Tibial artery (tissue), 4 donors: ENCODE data around the gene PRLH.
A peak's percentile ranks its signal among the peaks of the same experiment; 100 is the strongest.

ENCODE experiments used
- DNase-seq, 2 donors: peaks; one replicate each; pipeline ENCODE4 v3.0.0-alpha.2; 2019
- H3K27ac ChIP-seq, 2 donors: fragments of 200-600 bp; sonication (generic) in 1 of 2; 1 replicate in 1 of 2; 2 replicates in 1 of 2; pipeline ENCODE4 v1.5.1; 2018 to 2019; ENCODE audit warnings: mild to moderate bottlenecking in 1 of 2
- H3K27me3 ChIP-seq, 2 donors: fragments of 200-600 bp; sonication (generic) in 1 of 2; one replicate each; pipeline versions ENCODE4 v1.5.1 to v1.6.0; 2016 to 2019
- H3K36me3 ChIP-seq, 3 donors: fragments of 200-600 bp; sonication (generic) in 2 of 3; one replicate each; pipeline ENCODE4 v1.5.1; 2016 to 2019; ENCODE audit warnings: mild to moderate bottlenecking in 2 of 3
- H3K4me1 ChIP-seq, 4 donors: fragments of 200-600 bp; sonication (generic) in 2 of 4; 1 replicate in 3 of 4; 2 replicates in 1 of 4; pipeline ENCODE4 v1.5.1; 2016 to 2019
- H3K4me3 ChIP-seq, 2 donors: fragments of 200-600 bp; sonication (generic) in 1 of 2; 1 replicate in 1 of 2; 2 replicates in 1 of 2; pipeline ENCODE4 v1.5.1; 2018 to 2019; ENCODE audit warnings: mild to moderate bottlenecking in 2 of 2
- H3K9me3 ChIP-seq, 3 donors: fragments of 200-600 bp; sonication (generic) in 1 of 3; one replicate each; pipeline ENCODE4 v1.5.1; 2016 to 2019
- CTCF ChIP-seq, 2 experiments: fragments of 200-600 bp in 1 of 2; fragments of 450-650 bp in 1 of 2; IDR thresholded peaks; one replicate each; pipeline ENCODE4 v1.5.1; 2017 to 2019; ENCODE audit warnings: antibody characterized with exemption in 2 of 2, mild to moderate bottlenecking in 1 of 2, moderate library complexity in 1 of 2
- intact Hi-C: fragments of 100-400 bp; cut with DNase I; formaldehyde crosslinking; loops from one replicate; pipeline ENCODE4 v1.15.0; 2023; ENCODE audit warnings: low total_unique reads

Gene PRLH

GRCh38 chr2:237597196-237598145 is 31.1 kb downstream of the PRLH start:
- intact Hi-C loops: no loop called here
- Histone ChIP-seq H3K4me1 (peaks cover 0 to 67% (median 37%) of the 10 kb centered on the region in 4 donors), H3K27ac (peak overlapping the region; percentile 97 to 98), H3K9me3 (no peaks in the 10 kb centered on the region), H3K4me3 (no peak overlapping the region), H3K36me3 (no peaks in the 10 kb centered on the region), H3K27me3 (no peaks in the 10 kb centered on the region)
- DNase-seq: no peak
- no peak for TF ChIP-seq CTCF (IDR thresholded peaks at IDR 0.05)

- Histone ChIP-seq H3K9me3 (no peaks in the 10 kb centered on the region), H3K4me3 (no peak overlapping the region), H3K27ac (peak overlapping the region; percentile 97 to 98), H3K27me3 (no peaks in the 10 kb centered on the region), H3K36me3 (no peaks in the 10 kb centered on the region), H3K4me1 (peaks cover 0 to 59% (median 33%) of the 10 kb centered on the region in 4 donors)
- TF ChIP-seq CTCF (IDR thresholded peaks at IDR 0.05): no peak
- no peak for DNase-seq
- intact Hi-C loops: no loop called here
These were observed 32.3 kb downstream of the PRLH start for GRCh38 chr2:237598468-237599208.

- DNase-seq: no peak
- peak overlapping the region; percentile 97 to 98 for H3K27ac ChIP-seq
These were observed 33.2 kb downstream of the PRLH start for GRCh38 chr2:237599465-237600110.

GRCh38 chr2:237600205-237600846 is 34.0 kb downstream of the PRLH start:
- H3K4me3 ChIP-seq: peak overlapping the region; percentile 24 to 42

More at GRCh38 chr2:237599465-237600110, 33.2 kb downstream of the PRLH start:
- peaks cover 0 to 55% (median 26%) of the 10 kb centered on the region in 4 donors for H3K4me1 ChIP-seq
- no peaks in the 10 kb centered on the region for H3K27me3 ChIP-seq
- H3K4me3 ChIP-seq: peak overlapping the region; percentile 24 to 42
- TF ChIP-seq CTCF (IDR thresholded peaks at IDR 0.05): no peak
- H3K36me3 ChIP-seq: no peaks in the 10 kb centered on the region
- H3K9me3 ChIP-seq: no peaks in the 10 kb centered on the region
- intact Hi-C loops: loop anchor here (5.0 kb wide), 1 partner anchor 143 kb away; no protein-coding TSS in a partner anchor

More at GRCh38 chr2:237600205-237600846, 34.0 kb downstream of the PRLH start:
- H3K27me3 ChIP-seq: no peaks in the 10 kb centered on the region
- peaks cover 0 to 48% (median 19%) of the 10 kb centered on the region in 4 donors for H3K4me1 ChIP-seq
- no peaks in the 10 kb centered on the region for H3K9me3 ChIP-seq
- peak; percentile 41 to 42 for TF ChIP-seq CTCF (IDR thresholded peaks at IDR 0.05)
- peak overlapping the region; percentile 97 to 98 for H3K27ac ChIP-seq
- intact Hi-C loops: loop anchor here (5.0 kb wide), 1 partner anchor 142 kb away; no protein-coding TSS in a partner anchor
- H3K36me3 ChIP-seq: no peaks in the 10 kb centered on the region
- DNase-seq: peak; percentile 81 to 92
